ENCODE measurements around the gene CAMSAP3.

- TF ChIP-seq GABPA (IDR thresholded peaks at IDR 0.05; ENCODE audit: low read depth), result no peak
- TF ChIP-seq CBX5 (IDR thresholded peaks at IDR 0.05; ENCODE audit: low read depth), result no peak
- no peak for TF ChIP-seq EZH2 (IDR thresholded peaks at IDR 0.05; ENCODE audit: borderline replicate concordance, control insufficient read depth, low read depth, low read length)
- no peak for TF ChIP-seq CTCF (IDR thresholded peaks at IDR 0.05 in 2 of 3, conservative IDR thresholded peaks at IDR 0.05 in 1 of 3; ENCODE audit: control insufficient read depth in 2 of 3, extremely low read depth in 1 of 3, insufficient read depth in 1 of 3, low read depth in 3 of 3, low read length in 3 of 3)
- TF ChIP-seq POLR2A (IDR thresholded peaks at IDR 0.05; ENCODE audit: low read depth, low read length), result no peak
- TF ChIP-seq POU2F2 (IDR thresholded peaks at IDR 0.05; ENCODE audit: borderline replicate concordance, low read depth, low read length), result no peak
- no peak for TF ChIP-seq ZZZ3 (IDR thresholded peaks at IDR 0.05; ENCODE audit: control insufficient read depth, insufficient read length, low read depth)
- no peak for TF ChIP-seq MTA3 (IDR thresholded peaks at IDR 0.05; ENCODE audit: borderline replicate concordance, low read length)
- no peak for TF ChIP-seq POLR2AphosphoS5 (IDR thresholded peaks at IDR 0.05; ENCODE audit: low read length)
- TF ChIP-seq MAX (IDR thresholded peaks at IDR 0.05; ENCODE audit: low read depth, low read length), result no peak
- no peak for TF ChIP-seq RCOR1 (conservative IDR thresholded peaks at IDR 0.05; ENCODE audit: low read depth, low read length)
- no peak for TF ChIP-seq ELK1 (IDR thresholded peaks at IDR 0.05; ENCODE audit: low read depth, low read length)
- TF ChIP-seq EGR1 (IDR thresholded peaks at IDR 0.05; ENCODE audit: borderline replicate concordance in 1 of 2, low read depth in 2 of 2, low read length in 2 of 2), result no peak
These were observed at the start of gene CAMSAP3 for GRCh38 chr19:7595466-7596133.
